Chondrocyte (in vitro differentiated cells): ENCODE data around the gene MORN1. TPM values are rescaled to one million over a fixed set of nuclear protein-coding genes. Genes with fewer than 3 reads are reported as not detected.

Experiments
- DNase-seq: peaks from one replicate; pipeline ENCODE4 v3.0.0; 2021; ENCODE audit warnings: mixed read lengths, low spot score
- H3K27ac Mint-ChIP-seq: one replicate; pipeline ENCODE4 v1.8.0; 2021; ENCODE audit warnings: mild to moderate bottlenecking, moderate library complexity, mixed read lengths; ENCODE audit not compliant: unreplicated experiment
- H3K27me3 Mint-ChIP-seq: 2 replicates; pipeline ENCODE4 v1.8.0; 2021; ENCODE audit warnings: low read depth, mixed read lengths
- H3K36me3 Mint-ChIP-seq: 2 replicates; pipeline ENCODE4 v1.8.0; 2021; ENCODE audit warnings: low read depth, mixed read lengths
- H3K4me1 Mint-ChIP-seq: 2 replicates; pipeline ENCODE4 v1.8.0; 2021; ENCODE audit warnings: low read depth, mild to moderate bottlenecking, mixed read lengths
- H3K4me3 Mint-ChIP-seq: one replicate; pipeline ENCODE4 v1.8.0; 2021; ENCODE audit warnings: mild to moderate bottlenecking, moderate library complexity, mixed read lengths; ENCODE audit not compliant: unreplicated experiment
- H3K9me3 Mint-ChIP-seq: 2 replicates; pipeline ENCODE4 v1.8.0; 2021; ENCODE audit warnings: low read depth, mixed read lengths
- CTCF ChIP-seq: fragments of 200-600 bp; sonication (generic); IDR thresholded peaks from 2 replicates; pipeline ENCODE4 v1.5.0; 2021; ENCODE audit warnings: antibody characterized with exemption, mild to moderate bottlenecking, moderate library complexity
- total RNA-seq: library from RNA; stranded (reverse); gene quantifications from 3 replicates; pipeline ENCODE4 v1.2.1, GENCODE V29; 2021

Gene MORN1
- total RNA-seq, 1 donor from 2014 or later = 6.7 TPM

GRCh38 chr1:2377751-2378440, 13.5 kb downstream of the MORN1 start:
- H3K4me1 Mint-ChIP-seq = peaks cover 4% of the 10 kb centered on the region
- no peaks in the 10 kb centered on the region for H3K36me3 Mint-ChIP-seq
- H3K9me3 Mint-ChIP-seq = no peaks in the 10 kb centered on the region
- no peaks in the 10 kb centered on the region for H3K27me3 Mint-ChIP-seq
- TF ChIP-seq CTCF = no peak
- no peak overlapping the region for H3K4me3 Mint-ChIP-seq
- H3K27ac Mint-ChIP-seq = no peak overlapping the region
- peak; percentile 82 for DNase-seq

GRCh38 chr1:2376931-2377672, 14.3 kb downstream of the MORN1 start:
- H3K36me3 Mint-ChIP-seq = no peaks in the 10 kb centered on the region
- no peak for TF ChIP-seq CTCF
- H3K4me3 Mint-ChIP-seq = no peak overlapping the region
- H3K27me3 Mint-ChIP-seq = no peaks in the 10 kb centered on the region
- H3K27ac Mint-ChIP-seq = no peak overlapping the region
- peaks cover 11% of the 10 kb centered on the region for H3K4me1 Mint-ChIP-seq
- no peaks in the 10 kb centered on the region for H3K9me3 Mint-ChIP-seq
- peak; percentile 79 for DNase-seq

GRCh38 chr1:2376261-2376741, 15.1 kb downstream of the MORN1 start:
- Mint-ChIP-seq H3K9me3 (no peaks in the 10 kb centered on the region), H3K27ac (no peak overlapping the region), H3K4me1 (peaks cover 11% of the 10 kb centered on the region), H3K36me3 (no peaks in the 10 kb centered on the region), H3K27me3 (no peaks in the 10 kb centered on the region), H3K4me3 (no peak overlapping the region)
- DNase-seq = peak; percentile 88
- no peak for TF ChIP-seq CTCF

GRCh38 chr1:2375923-2376260, 15.5 kb downstream of the MORN1 start:
- H3K4me3 Mint-ChIP-seq = no peak overlapping the region
- peaks cover 11% of the 10 kb centered on the region for H3K4me1 Mint-ChIP-seq
- TF ChIP-seq CTCF = no peak
- peak; percentile 80 for DNase-seq
- no peaks in the 10 kb centered on the region for H3K9me3 Mint-ChIP-seq
- H3K27me3 Mint-ChIP-seq = no peaks in the 10 kb centered on the region
- no peak overlapping the region for H3K27ac Mint-ChIP-seq
- no peaks in the 10 kb centered on the region for H3K36me3 Mint-ChIP-seq

- no peaks in the 10 kb centered on the region for H3K36me3 Mint-ChIP-seq
- no peak overlapping the region for H3K27ac Mint-ChIP-seq
- no peak for DNase-seq
- TF ChIP-seq CTCF = no peak
- H3K4me3 Mint-ChIP-seq = no peak overlapping the region
- H3K27me3 Mint-ChIP-seq = no peaks in the 10 kb centered on the region
- H3K9me3 Mint-ChIP-seq = no peaks in the 10 kb centered on the region
- H3K4me1 Mint-ChIP-seq = peaks cover 11% of the 10 kb centered on the region
These were observed 16.0 kb downstream of the MORN1 start for GRCh38 chr1:2375246-2375922.
